Measurements from ENCODE around the gene PRKRA. TPM values are rescaled to one million over a fixed set of nuclear protein-coding genes. Genes with fewer than 3 reads are reported as not detected.

Gene PRKRA
- total and polyA plus RNA-seq, 9 of the 15 experiments (the other 6 are each of a cell fraction or from before 2014, with no cell fraction given) = 14.1 to 78.1 (median 52.3) TPM

- TF ChIP-seq CEBPZ (IDR thresholded peaks at IDR 0.05; ENCODE audit: borderline replicate concordance, low read depth, low read length) = no peak
- no peak for TF ChIP-seq CGGBP1 (CRISPR knock-in tag; IDR thresholded peaks at IDR 0.05)
- TF ChIP-seq NRF1 (conservative IDR thresholded peaks at IDR 0.05 in 1 of 2, IDR thresholded peaks at IDR 0.05 in 1 of 2) = peak in 1 of 2 experiments; percentile 21; a peak in 1 of 4 replicates
- peak; percentile 48 to 91; a peak in 2 of 4 replicates for TF ChIP-seq TEAD1 (CRISPR knock-in tag; IDR thresholded peaks at IDR 0.05)
- TF ChIP-seq ZNF639 (CRISPR knock-in tag; conservative IDR thresholded peaks at IDR 0.05 in 1 of 2, IDR thresholded peaks at IDR 0.05 in 1 of 2) = peak in 1 of 2 experiments; percentile 60; a peak in 1 of 4 replicates
- peak; percentile 72 for TF ChIP-seq ETV5 (CRISPR knock-in tag; IDR thresholded peaks at IDR 0.05; ENCODE audit: low read depth)
- no peak for TF ChIP-seq IFI16 (CRISPR knock-in tag; IDR thresholded peaks at IDR 0.05)
- TF ChIP-seq CLOCK (CRISPR knock-in tag; IDR thresholded peaks at IDR 0.05; ENCODE audit: borderline replicate concordance) = no peak
- no peak for TF ChIP-seq TAF7 (tag; IDR thresholded peaks at IDR 0.05)
- TF ChIP-seq MYBL2 (IDR thresholded peaks at IDR 0.05; ENCODE audit: low read depth) = peak; percentile 77; the same call in 1 of the 2 replicates
- no peak for TF ChIP-seq MYBL2 (CRISPR knock-in tag; IDR thresholded peaks at IDR 0.05; ENCODE audit: borderline replicate concordance)
- TF ChIP-seq MIER1 (IDR thresholded peaks at IDR 0.05; ENCODE audit: low read depth) = no peak
- no peak for TF ChIP-seq STAT6 (CRISPR knock-in tag; IDR thresholded peaks at IDR 0.05)
- peak; percentile 48; the same call in 1 of the 2 replicates for TF ChIP-seq ZEB2 (IDR thresholded peaks at IDR 0.05)
- TF ChIP-seq ZNF77 (CRISPR knock-in tag; IDR thresholded peaks at IDR 0.05) = no peak
Measured at GRCh38 chr2:178414266-178415247, 36.4 kb downstream of the PRKRA start (continued).

All from K562 (cell line).